Adrenal gland (tissue), 5 donors: ENCODE measurements around the gene TTN.

Experiments used
- CTCF ChIP-seq, 6 experiments: fragments of 450-650 bp in 4 of 6; fragments of 200-600 bp in 2 of 6; sonication (generic) in 1 of 6; IDR thresholded peaks; 1 replicate in 5 of 6; 2 replicates in 1 of 6; pipeline versions ENCODE4 v1.5.1 to v1.8.0; 2016 to 2021; ENCODE audit warnings: antibody characterized with exemption in 6 of 6, mild to moderate bottlenecking in 2 of 6, moderate library complexity in 1 of 6
- POLR2A ChIP-seq, 2 donors: fragments of 450-650 bp; IDR thresholded peaks; one replicate each; pipeline ENCODE4 v1.6.1; 2017; ENCODE audit warnings: antibody characterized with exemption in 2 of 2, mild to moderate bottlenecking in 2 of 2, moderate library complexity in 1 of 2
- donor health status: DM: no; HTN: no; CAD: no.

- TF ChIP-seq CTCF (IDR thresholded peaks at IDR 0.05) = no peak
- TF ChIP-seq POLR2A (IDR thresholded peaks at IDR 0.05) = no peak
Measured at GRCh38 chr2:178542569-178542968, 264.7 kb downstream of the TTN start.
